Fibroblast of skin of right biceps (primary cell): Measurements from ENCODE around the gene PGAM4.
"Not testable (repeated sequence)": the region's sequence is repeated elsewhere in the genome, so short reads cannot be mapped to it uniquely, and the experiment has no call there.

Experiments
- DNase-seq: peaks from one replicate; pipeline ENCODE4 v3.0.0-alpha.2; 2013

Gene PGAM4

GRCh38 chrX:77924320-77924859 is 45.0 kb downstream of the PGAM4 start:
- no peak for DNase-seq

GRCh38 chrX:77922787-77923186 is 46.7 kb downstream of the PGAM4 start:
- DNase-seq, result no peak

GRCh38 chrX:77919370-77919769 is 50.1 kb downstream of the PGAM4 start:
- DNase-seq, result not testable (repeated sequence)

GRCh38 chrX:77918568-77918967 is 50.9 kb downstream of the PGAM4 start:
- no peak for DNase-seq
